Measurements from ENCODE around the gene METTL13. TPM values are rescaled to one million over a fixed set of nuclear protein-coding genes. Genes with fewer than 3 reads are reported as not detected.

METTL13 gene
- total RNA-seq, 1 experiment from 2014 or later: 115 TPM

GRCh38 chr1:171835891-171836290 lies 54.4 kb downstream of the METTL13 start:
- no peak for DNase-seq
- H3F3A ChIP-seq (ENCODE audit: low read length, unreplicated experiment): no peaks in the 10 kb centered on the region
- no peak overlapping the region for H2AFZ ChIP-seq (ENCODE audit: low read length)
- no peaks in the 10 kb centered on the region for H3K4me1 ChIP-seq (ENCODE audit: insufficient read depth, low read length)
- no peak for TF ChIP-seq CTCF (conservative IDR thresholded peaks at IDR 0.05; ENCODE audit: low read depth, low read length)
- no peak for TF ChIP-seq EZH2 (IDR thresholded peaks at IDR 0.05; ENCODE audit: low read length, unreplicated experiment)
- TF ChIP-seq EZH2phosphoT487 (IDR thresholded peaks at IDR 0.05; ENCODE audit: borderline replicate concordance, low read length): no peak
- H3K4me2 ChIP-seq (ENCODE audit: low read length): no peak overlapping the region
- POLR2A ChIA-PET (ENCODE audit: unreplicated experiment): interaction anchor here (0.6 kb wide), 1 partner anchor 135 kb away, joined by 4 read pairs; no protein-coding TSS in a partner anchor
- no peak for ATAC-seq
- CTCF ChIA-PET: interaction anchor here (0.6 kb wide), 1 partner anchor 120 kb away, joined by 3 read pairs; no protein-coding TSS in a partner anchor
- no peaks in the 10 kb centered on the region for H3K79me2 ChIP-seq (ENCODE audit: low read length)
- intact Hi-C loops (cut with micrococcal nuclease): no loop called here
- no peaks in the 10 kb centered on the region; the same call in 1 of the 2 replicates for H3K9me2 ChIP-seq (replicated peaks; ENCODE audit: low read length)
- H3K9me3 ChIP-seq (ENCODE audit: low read length): no peaks in the 10 kb centered on the region
- no peaks in the 10 kb centered on the region for H4K20me1 ChIP-seq (ENCODE audit: low read length)
- H3K27ac ChIP-seq (ENCODE audit: low read length): no peak overlapping the region
- H3K27me3 ChIP-seq (ENCODE audit: low read length): peaks cover 68% of the 10 kb centered on the region
- no peak overlapping the region for H3K4me3 ChIP-seq (ENCODE audit: low read length)
- no TSS peak for BruUV-seq (replicated peaks)
- no peak overlapping the region for H3K9ac ChIP-seq (ENCODE audit: low read length)
- H3K36me3 ChIP-seq (ENCODE audit: low read depth, low read length): no peaks in the 10 kb centered on the region

GRCh38 chr1:171841050-171841910 lies 59.8 kb downstream of the METTL13 start, which contains the start of gene DNM3:
DNM3 (plus strand) TSS chr1:171841498; CDS start chr1:171841657, 159 bp downstream.
- Histone ChIP-seq H3F3A (ENCODE audit: low read length, unreplicated experiment) (no peaks in the 10 kb centered on the region), H3K9me3 (ENCODE audit: low read length) (no peaks in the 10 kb centered on the region), H3K27me3 (ENCODE audit: low read length) (peaks cover 80% of the 10 kb centered on the region), H2AFZ (ENCODE audit: low read length) (no peak within 1 kb of the TSS), H3K9me2 (replicated peaks; ENCODE audit: low read length) (no peaks in the 10 kb centered on the region; the same call in 1 of the 2 replicates), H3K27ac (ENCODE audit: low read length) (no peak within 1 kb of the TSS), H3K4me1 (ENCODE audit: insufficient read depth, low read length) (no peaks in the 10 kb centered on the region), H4K20me1 (ENCODE audit: low read length) (no peaks in the 10 kb centered on the region), H3K79me2 (ENCODE audit: low read length) (no peaks in the 10 kb centered on the region), H3K36me3 (ENCODE audit: low read depth, low read length) (no peaks in the 10 kb centered on the region), H3K4me3 (ENCODE audit: low read length) (no peak within 1 kb of the TSS), H3K4me2 (ENCODE audit: low read length) (no peak within 1 kb of the TSS), H3K9ac (ENCODE audit: low read length) (no peak within 1 kb of the TSS)
- ChIA-PET CTCF (no interaction called here), POLR2A (ENCODE audit: unreplicated experiment) (no interaction called here)
- TF ChIP-seq EZH2phosphoT487 (IDR thresholded peaks at IDR 0.05; ENCODE audit: borderline replicate concordance, low read length): no peak
- no peak for TF ChIP-seq CTCF (conservative IDR thresholded peaks at IDR 0.05; ENCODE audit: low read depth, low read length)
- no peak for TF ChIP-seq EZH2 (IDR thresholded peaks at IDR 0.05; ENCODE audit: low read length, unreplicated experiment)
- DNase-seq (no peak), ATAC-seq (no peak; the same call in 1 of the 2 replicates)
- intact Hi-C loops (cut with micrococcal nuclease): no loop called here
- no TSS peak for BruUV-seq (replicated peaks)
